PC-3 (cell line): ENCODE measurements around the gene STX18. TPM values are rescaled to one million over a fixed set of nuclear protein-coding genes. Genes with fewer than 3 reads are reported as not detected.

Source experiments
- ATAC-seq: fragments of 200-7000 bp; cut with Tn5 transposase; 2 replicates; pipeline ENCODE4 v1.9.1; 2020; ENCODE audit warnings: mild to moderate bottlenecking, moderate library complexity
- BruUV-seq: library from RNA; stranded (reverse); fragments of 400-500 nt; replicated peaks from 2 replicates; lab custom pipeline; 2021; lab: Mats Ljungman, UMichigan
- CTCF ChIA-PET: fragments of 300-600 bp; sonication (Branson Sonifier 250); formaldehyde crosslinking; loops from one replicate; lab custom pipeline; 2022; ENCODE audit warnings: antibody characterized with exemption; lab: Charles Lee
- POLR2A ChIA-PET: fragments of 300-600 bp; sonication (Branson Sonifier 250); formaldehyde crosslinking; loops from one replicate; lab custom pipeline; 2022; ENCODE audit warnings: antibody characterized with exemption; ENCODE audit not compliant: unreplicated experiment; lab: Charles Lee
- DNase-seq: peaks from one replicate; pipeline ENCODE4 v3.0.0-alpha.2; 2015
- H2AFZ ChIP-seq: fragments of 300-600 bp; sonication (generic); 2 replicates; pipeline ENCODE4 v1.6.0; 2016; ENCODE audit warnings: antibody characterized with exemption, low read length
- H3F3A ChIP-seq: fragments of 300-600 bp; sonication (generic); one replicate; pipeline ENCODE4 v1.6.0; 2017; ENCODE audit warnings: antibody characterized with exemption, low read length, control low read depth, mild to moderate bottlenecking; ENCODE audit not compliant: unreplicated experiment
- H3K27ac ChIP-seq: fragments of 300-600 bp; sonication (generic); 2 replicates; pipeline ENCODE4 v1.5.1; 2016; ENCODE audit warnings: mild to moderate bottlenecking, low read length
- H3K27me3 ChIP-seq: fragments of 300-600 bp; sonication (generic); 2 replicates; pipeline ENCODE4 v1.6.1; 2016; ENCODE audit warnings: low read length, mixed read lengths
- H3K36me3 ChIP-seq: fragments of 300-600 bp; sonication (generic); 2 replicates; pipeline ENCODE4 v1.6.1; 2016; ENCODE audit warnings: low read depth, mixed run types, low read length, mixed read lengths
- H3K4me1 ChIP-seq: fragments of 300-600 bp; sonication (generic); 2 replicates; pipeline ENCODE4 v1.5.1; 2016; ENCODE audit warnings: low read length; ENCODE audit not compliant: insufficient read depth
- H3K4me2 ChIP-seq: fragments of 300-600 bp; sonication (generic); 2 replicates; pipeline ENCODE4 v1.6.0; 2016; ENCODE audit warnings: low read length
- H3K4me3 ChIP-seq: fragments of 300-600 bp; sonication (generic); 2 replicates; pipeline ENCODE4 v1.5.1; 2016; ENCODE audit warnings: mild to moderate bottlenecking, low read length, mixed read lengths
- H3K79me2 ChIP-seq: fragments of 300-600 bp; sonication (generic); 2 replicates; pipeline ENCODE4 v1.6.1; 2017; ENCODE audit warnings: low read length, mixed read lengths
- H3K9ac ChIP-seq: fragments of 300-600 bp; sonication (generic); 2 replicates; pipeline ENCODE4 v1.6.0; 2016; ENCODE audit warnings: mild to moderate bottlenecking, low read length
- H3K9me2 ChIP-seq: fragments of 300-600 bp; sonication (generic); replicated peaks from 2 replicates; pipeline ENCODE4 v1.6.1; 2016; ENCODE audit warnings: mixed run types, low read length, mixed read lengths
- H3K9me3 ChIP-seq: fragments of 300-600 bp; sonication (generic); 2 replicates; pipeline ENCODE4 v1.6.1; 2016; ENCODE audit warnings: low read length, mixed read lengths
- H4K20me1 ChIP-seq: fragments of 300-600 bp; sonication (generic); 2 replicates; pipeline ENCODE4 v1.6.1; 2016; ENCODE audit warnings: low read length, mixed read lengths
- EZH2 ChIP-seq: fragments of 300-600 bp; sonication (generic); IDR thresholded peaks from one replicate; pipeline ENCODE4 v1.6.1; 2017; ENCODE audit warnings: antibody characterized with exemption, mild to moderate bottlenecking, low read length; ENCODE audit not compliant: unreplicated experiment
- EZH2phosphoT487 ChIP-seq: fragments of 300-600 bp; sonication (generic); IDR thresholded peaks from 2 replicates; pipeline ENCODE4 v1.6.1; 2018; ENCODE audit warnings: mild to moderate bottlenecking, antibody characterized with exemption, low read length, borderline replicate concordance
- intact Hi-C: fragments of 100-400 bp; cut with micrococcal nuclease; formaldehyde crosslinking; loops from 2 replicates; pipeline ENCODE4 v1.9.0; 2023
- total RNA-seq: library from RNA; depleted of rRNA; stranded (reverse); fragments of >200 nt; gene quantifications from 2 replicates; pipeline ENCODE4 v1.2.3, GENCODE V29; 2014
- TF ChIP-seq, protein P1 (sequence below): fragments of 300-600 bp; sonication (generic); conservative IDR thresholded peaks from 2 replicates; pipeline ENCODE4 v1.5.1; 2017; ENCODE audit warnings: antibody characterized with exemption, low read depth, mild to moderate bottlenecking, low read length

The STX18 gene
- total RNA-seq, 1 experiment from 2014 or later, result 25.0 TPM

DNA sequence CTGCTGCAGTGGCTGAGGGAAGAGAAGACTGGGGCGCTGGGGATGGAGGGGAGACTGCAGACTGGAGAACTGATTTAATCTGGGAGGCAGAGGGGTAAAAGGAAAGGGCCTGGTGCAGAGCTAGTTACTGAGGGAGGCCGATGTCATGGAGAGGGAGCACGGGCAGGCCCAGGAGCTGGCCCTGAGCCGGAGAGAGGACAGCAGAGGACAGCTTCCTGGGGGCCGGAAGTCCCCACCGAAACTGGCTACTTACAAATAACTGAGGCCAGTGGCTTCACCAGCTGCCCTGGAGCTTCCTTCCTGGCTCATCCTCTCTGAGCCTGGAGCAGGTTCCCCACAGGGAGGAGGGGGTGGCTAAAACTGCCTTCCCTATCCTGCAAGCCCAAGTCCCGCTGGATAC, 128.0 kb downstream of the STX18 start:
- H3K4me2 ChIP-seq, result no peak overlapping the region
- no peaks in the 10 kb centered on the region for H3K79me2 ChIP-seq
- no peak overlapping the region for H2AFZ ChIP-seq
- ATAC-seq (no peak), DNase-seq (no peak)
- H3F3A ChIP-seq, result no peaks in the 10 kb centered on the region
- H3K9me2 ChIP-seq, result no peaks in the 10 kb centered on the region
- H3K27me3 ChIP-seq, result no peaks in the 10 kb centered on the region
- H3K4me1 ChIP-seq, result no peaks in the 10 kb centered on the region
- no peak overlapping the region for H3K9ac ChIP-seq
- BruUV-seq, result no TSS peak
- no peaks in the 10 kb centered on the region for H3K36me3 ChIP-seq
- H4K20me1 ChIP-seq, result no peaks in the 10 kb centered on the region
- ChIA-PET CTCF (no interaction called here), POLR2A (no interaction called here)
- H3K9me3 ChIP-seq, result no peaks in the 10 kb centered on the region
- H3K4me3 ChIP-seq, result no peak overlapping the region
- intact Hi-C loops, result no loop called here
- H3K27ac ChIP-seq, result no peak overlapping the region
- TF ChIP-seq EZH2phosphoT487 (no peak), EZH2 (no peak)
- TF ChIP-seq, protein P1, sequence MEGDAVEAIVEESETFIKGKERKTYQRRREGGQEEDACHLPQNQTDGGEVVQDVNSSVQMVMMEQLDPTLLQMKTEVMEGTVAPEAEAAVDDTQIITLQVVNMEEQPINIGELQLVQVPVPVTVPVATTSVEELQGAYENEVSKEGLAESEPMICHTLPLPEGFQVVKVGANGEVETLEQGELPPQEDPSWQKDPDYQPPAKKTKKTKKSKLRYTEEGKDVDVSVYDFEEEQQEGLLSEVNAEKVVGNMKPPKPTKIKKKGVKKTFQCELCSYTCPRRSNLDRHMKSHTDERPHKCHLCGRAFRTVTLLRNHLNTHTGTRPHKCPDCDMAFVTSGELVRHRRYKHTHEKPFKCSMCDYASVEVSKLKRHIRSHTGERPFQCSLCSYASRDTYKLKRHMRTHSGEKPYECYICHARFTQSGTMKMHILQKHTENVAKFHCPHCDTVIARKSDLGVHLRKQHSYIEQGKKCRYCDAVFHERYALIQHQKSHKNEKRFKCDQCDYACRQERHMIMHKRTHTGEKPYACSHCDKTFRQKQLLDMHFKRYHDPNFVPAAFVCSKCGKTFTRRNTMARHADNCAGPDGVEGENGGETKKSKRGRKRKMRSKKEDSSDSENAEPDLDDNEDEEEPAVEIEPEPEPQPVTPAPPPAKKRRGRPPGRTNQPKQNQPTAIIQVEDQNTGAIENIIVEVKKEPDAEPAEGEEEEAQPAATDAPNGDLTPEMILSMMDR, result no peak

DNA sequence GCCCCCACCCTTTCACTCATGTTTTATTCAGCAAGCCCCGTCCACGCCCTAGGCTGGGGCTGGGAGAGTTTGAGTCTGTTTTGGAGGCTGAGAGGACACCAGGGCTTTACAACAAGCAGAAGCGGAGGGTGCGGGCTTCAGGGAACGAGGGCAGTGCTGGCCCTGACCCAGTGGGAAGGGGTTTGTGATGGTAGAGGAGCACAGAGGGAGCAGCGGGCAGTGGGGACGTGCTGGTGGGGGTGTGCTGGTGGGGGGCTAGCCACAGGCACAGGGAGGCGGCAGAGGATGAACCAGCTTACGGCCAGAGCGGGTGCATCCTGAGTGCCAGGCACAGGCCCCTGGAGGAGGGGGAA, 128.5 kb downstream of the STX18 start:
- no peaks in the 10 kb centered on the region for H3F3A ChIP-seq
- intact Hi-C loops, result no loop called here
- TF ChIP-seq EZH2phosphoT487 (no peak), EZH2 (no peak)
- TF ChIP-seq, protein P1, result no peak
- H3K9ac ChIP-seq, result no peak overlapping the region
- H3K4me1 ChIP-seq, result no peaks in the 10 kb centered on the region
- H3K4me2 ChIP-seq, result no peak overlapping the region
- H4K20me1 ChIP-seq, result no peaks in the 10 kb centered on the region
- H3K79me2 ChIP-seq, result no peaks in the 10 kb centered on the region
- no peaks in the 10 kb centered on the region for H3K36me3 ChIP-seq
- POLR2A ChIA-PET, result no interaction called here
- H2AFZ ChIP-seq, result no peak overlapping the region
- no TSS peak for BruUV-seq
- no peaks in the 10 kb centered on the region for H3K9me2 ChIP-seq
- no peaks in the 10 kb centered on the region for H3K9me3 ChIP-seq
- H3K27me3 ChIP-seq, result no peaks in the 10 kb centered on the region
- H3K27ac ChIP-seq, result no peak overlapping the region
- H3K4me3 ChIP-seq, result no peak overlapping the region
- ATAC-seq, result no peak
- CTCF ChIA-PET, result no interaction called here
- no peak for DNase-seq

DNA sequence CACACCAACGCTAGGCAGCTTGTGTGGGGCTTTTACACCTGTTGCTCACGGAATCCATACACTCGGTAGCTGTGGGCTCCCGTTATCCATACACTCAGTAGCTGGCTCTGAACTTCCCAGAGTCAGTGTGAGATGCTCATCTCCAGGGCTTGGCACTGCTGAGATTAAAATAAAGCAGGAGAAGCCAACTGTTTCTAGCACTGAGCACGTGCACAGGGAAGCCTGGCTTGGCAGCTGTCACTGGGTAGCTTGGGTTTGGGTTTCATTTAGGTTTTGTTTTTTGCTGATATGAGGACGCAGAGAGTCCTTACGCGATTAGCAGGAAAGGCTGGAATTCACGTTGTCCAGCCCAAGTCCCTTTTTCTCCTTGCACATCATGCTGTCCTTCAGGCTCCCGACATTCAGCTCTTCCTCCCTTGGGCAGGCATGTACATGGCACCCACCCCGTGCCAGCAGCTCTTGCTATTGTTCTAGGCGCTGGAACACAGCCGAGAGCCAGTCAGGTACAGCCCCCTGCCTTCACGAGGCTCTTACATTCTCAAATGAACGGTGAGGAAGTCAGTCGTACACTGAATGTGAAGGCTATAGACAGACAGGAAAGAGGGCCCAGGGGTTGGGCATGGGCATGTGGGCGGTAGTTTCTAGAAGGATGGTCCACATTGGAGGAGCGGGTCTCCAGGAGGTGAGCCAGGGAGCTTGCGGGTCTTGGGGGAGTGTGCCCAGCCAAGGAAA, 129.0 kb downstream of the STX18 start:
- no peak for ATAC-seq
- Histone ChIP-seq H3K79me2 (no peaks in the 10 kb centered on the region), H3K4me1 (no peaks in the 10 kb centered on the region), H3K9ac (no peak overlapping the region), H3K9me2 (no peaks in the 10 kb centered on the region), H3K4me3 (no peak overlapping the region), H3K9me3 (no peaks in the 10 kb centered on the region), H2AFZ (no peak overlapping the region), H4K20me1 (no peaks in the 10 kb centered on the region), H3K27me3 (peaks cover 5% of the 10 kb centered on the region; the same call in 1 of the 2 replicates), H3K4me2 (no peak overlapping the region), H3K36me3 (no peaks in the 10 kb centered on the region), H3F3A (no peaks in the 10 kb centered on the region), H3K27ac (no peak overlapping the region)
- TF ChIP-seq, protein P1, result no peak
- TF ChIP-seq EZH2phosphoT487 (no peak), EZH2 (no peak)
- intact Hi-C loops, result no loop called here
- CTCF ChIA-PET, result no interaction called here
- POLR2A ChIA-PET, result no interaction called here
- BruUV-seq, result no TSS peak
- no peak for DNase-seq
